PC-9 (cell line): Measurements from ENCODE around the gene LRRK1. TPM values are rescaled to one million over a fixed set of nuclear protein-coding genes. Genes with fewer than 3 reads are reported as not detected.

Experiments used
- BruUV-seq: library from RNA; stranded (reverse); fragments of 400-500 nt; replicated peaks from 2 replicates; lab custom pipeline; 2021; lab: Mats Ljungman, UMichigan
- CTCF ChIA-PET: fragments of 300-600 bp; sonication (Branson Sonifier 250); formaldehyde crosslinking; loops from one replicate; lab custom pipeline; 2022; ENCODE audit warnings: antibody characterized with exemption; lab: Charles Lee
- POLR2A ChIA-PET: fragments of 300-600 bp; sonication (Branson Sonifier 250); formaldehyde crosslinking; loops from one replicate; lab custom pipeline; 2022; ENCODE audit warnings: antibody characterized with exemption; ENCODE audit not compliant: unreplicated experiment; lab: Charles Lee
- DNase-seq, 2 experiments: peaks; one replicate each; pipeline versions ENCODE4 v3.0.0 to v3.0.0-alpha.2; 2015 to 2022; ENCODE audit warnings: mixed read lengths in 1 of 2
- H2AFZ ChIP-seq: fragments of 200-600 bp; sonication (generic); 2 replicates; pipeline ENCODE4 v1.8.1; 2017; ENCODE audit warnings: antibody characterized with exemption
- H3F3A ChIP-seq: fragments of 200-600 bp; sonication (generic); 2 replicates; pipeline ENCODE4 v1.8.1; 2017; ENCODE audit warnings: antibody characterized with exemption, mild to moderate bottlenecking, low read depth; ENCODE audit not compliant: insufficient read depth
- H3K27ac ChIP-seq: fragments of 200-600 bp; sonication (generic); 2 replicates; pipeline ENCODE4 v1.6.1; 2016; ENCODE audit warnings: mixed run types
- H3K27me3 ChIP-seq: fragments of 200-600 bp; sonication (generic); 2 replicates; pipeline ENCODE4 v1.6.1; 2016; ENCODE audit warnings: low read depth, mixed run types; ENCODE audit not compliant: insufficient read depth
- H3K36me3 ChIP-seq: fragments of 200-600 bp; sonication (generic); 2 replicates; pipeline ENCODE4 v1.6.1; 2016; ENCODE audit warnings: low read depth, mixed run types
- H3K4me1 ChIP-seq: fragments of 200-600 bp; sonication (generic); replicated peaks from 2 replicates; pipeline ENCODE4 v1.6.1; 2016; ENCODE audit warnings: mixed run types; ENCODE audit not compliant: insufficient read depth
- H3K4me2 ChIP-seq: fragments of 200-600 bp; sonication (generic); 2 replicates; pipeline ENCODE4 v1.6.1; 2017; ENCODE audit warnings: mixed run types
- H3K4me3 ChIP-seq: fragments of 200-600 bp; sonication (generic); 2 replicates; pipeline ENCODE4 v1.6.1; 2016; ENCODE audit warnings: mixed run types
- H3K79me2 ChIP-seq: fragments of 200-600 bp; sonication (generic); 2 replicates; pipeline ENCODE4 v1.6.1; 2017; ENCODE audit warnings: low read depth, mixed run types
- H3K9me2 ChIP-seq: fragments of 200-600 bp; sonication (generic); 2 replicates; pipeline ENCODE4 v1.8.1; 2017; ENCODE audit warnings: mild to moderate bottlenecking; ENCODE audit not compliant: insufficient read depth
- H3K9me3 ChIP-seq: fragments of 200-600 bp; sonication (generic); 2 replicates; pipeline ENCODE4 v1.8.1; 2016; ENCODE audit warnings: low read depth; ENCODE audit not compliant: insufficient read depth
- H4K20me1 ChIP-seq: fragments of 200-600 bp; sonication (generic); 2 replicates; pipeline ENCODE4 v1.8.1; 2017; ENCODE audit not compliant: insufficient read depth
- CTCF ChIP-seq: fragments of 200-600 bp; sonication (generic); conservative IDR thresholded peaks from 2 replicates; pipeline ENCODE4 v1.6.1; 2017; ENCODE audit warnings: mixed run types, antibody characterized with exemption, mild to moderate bottlenecking, moderate library complexity
- EZH2 ChIP-seq: fragments of 200-600 bp; sonication (generic); IDR thresholded peaks from 2 replicates; pipeline ENCODE4 v1.8.0; 2017; ENCODE audit warnings: antibody characterized with exemption, low read depth
- intact Hi-C: fragments of 100-400 bp; cut with micrococcal nuclease; formaldehyde crosslinking; loops from one replicate; pipeline ENCODE4 v1.10.0; 2022; ENCODE audit not compliant: unreplicated experiment
- total RNA-seq: library from RNA; stranded (reverse); gene quantifications from 2 replicates; pipeline ENCODE4 v1.2.3, GENCODE V29; 2021

The LRRK1 gene
- total RNA-seq, 1 experiment from 2014 or later: 15.7 TPM

GRCh38 chr15:101036189-101036588 lies 117.0 kb downstream of the LRRK1 start:
- H3K27ac ChIP-seq: no peak overlapping the region
- intact Hi-C loops: no loop called here
- H3K9me2 ChIP-seq: no peaks in the 10 kb centered on the region
- H3K36me3 ChIP-seq: peaks cover 5% of the 10 kb centered on the region; the same call in 1 of the 2 replicates
- H4K20me1 ChIP-seq: no peaks in the 10 kb centered on the region
- TF ChIP-seq CTCF (no peak), EZH2 (no peak)
- no TSS peak for BruUV-seq
- no peak overlapping the region for H3K4me2 ChIP-seq
- H2AFZ ChIP-seq: no peak overlapping the region
- no peak overlapping the region for H3K4me3 ChIP-seq
- H3F3A ChIP-seq: peaks cover 5% of the 10 kb centered on the region; the same call in 1 of the 2 replicates
- ChIA-PET POLR2A (no interaction called here), CTCF (no interaction called here)
- no peaks in the 10 kb centered on the region; the same call in none of the 2 replicates for H3K9me3 ChIP-seq
- no peak for DNase-seq
- H3K4me1 ChIP-seq: no peaks in the 10 kb centered on the region
- no peaks in the 10 kb centered on the region for H3K27me3 ChIP-seq
- H3K79me2 ChIP-seq: no peaks in the 10 kb centered on the region

- H2AFZ ChIP-seq: no peak overlapping the region
- H3K4me1 ChIP-seq: no peaks in the 10 kb centered on the region
- no peaks in the 10 kb centered on the region for H3K79me2 ChIP-seq
- H3K27me3 ChIP-seq: no peaks in the 10 kb centered on the region
- H3K4me3 ChIP-seq: no peak overlapping the region
- BruUV-seq: no TSS peak
- no peak overlapping the region for H3K4me2 ChIP-seq
- peaks cover 5% of the 10 kb centered on the region; the same call in 1 of the 2 replicates for H3F3A ChIP-seq
- intact Hi-C loops: no loop called here
- no peak for TF ChIP-seq EZH2
- TF ChIP-seq CTCF: no peak
- no peak overlapping the region for H3K27ac ChIP-seq
- peaks cover 5% of the 10 kb centered on the region; the same call in 1 of the 2 replicates for H3K36me3 ChIP-seq
- H3K9me3 ChIP-seq: no peaks in the 10 kb centered on the region; the same call in none of the 2 replicates
- H3K9me2 ChIP-seq: no peaks in the 10 kb centered on the region
- no peaks in the 10 kb centered on the region for H4K20me1 ChIP-seq
- ChIA-PET CTCF (interaction anchor here (0.6 kb wide), 1 partner anchor 71 kb away, joined by 3 read pairs; no protein-coding TSS in a partner anchor), POLR2A (no interaction called here)
- no peak for DNase-seq
Measured at GRCh38 chr15:101037090-101037830, 118.1 kb downstream of the LRRK1 start.

GRCh38 chr15:101038327-101039003 lies 119.3 kb downstream of the LRRK1 start:
- POLR2A ChIA-PET: no interaction called here
- TF ChIP-seq EZH2 (no peak), CTCF (no peak)
- BruUV-seq: no TSS peak

More at GRCh38 chr15:101038327-101039003, 119.3 kb downstream of the LRRK1 start:
- no peak for DNase-seq
- intact Hi-C loops: no loop called here
- H3K79me2 ChIP-seq: no peaks in the 10 kb centered on the region
- H4K20me1 ChIP-seq: no peaks in the 10 kb centered on the region
- CTCF ChIA-PET: no interaction called here
- no peaks in the 10 kb centered on the region; the same call in none of the 2 replicates for H3K9me3 ChIP-seq
- H3K4me1 ChIP-seq: no peaks in the 10 kb centered on the region
- H3K4me3 ChIP-seq: no peak overlapping the region
- peaks cover 5% of the 10 kb centered on the region; the same call in 1 of the 2 replicates for H3K36me3 ChIP-seq
- no peak overlapping the region for H3K27ac ChIP-seq
- H3K4me2 ChIP-seq: no peak overlapping the region
- H2AFZ ChIP-seq: no peak overlapping the region
- H3K27me3 ChIP-seq: no peaks in the 10 kb centered on the region
- H3K9me2 ChIP-seq: no peaks in the 10 kb centered on the region
- peaks cover 5% of the 10 kb centered on the region; the same call in 1 of the 2 replicates for H3F3A ChIP-seq
